NB4 (cell line): ENCODE results near the gene LAMB2.

Experiments used
- DNase-seq: peaks from one replicate; pipeline ENCODE4 v3.0.0; 2010; ENCODE audit warnings: low read depth
- H3K4me3 ChIP-seq: one replicate; pipeline ENCODE4 v1.5.1; 2011; ENCODE audit warnings: mild to moderate bottlenecking, low read depth, low read length, moderate library complexity
- CTCF ChIP-seq: IDR thresholded peaks from one replicate; pipeline ENCODE4 v1.5.1; 2012; ENCODE audit warnings: low read depth, low read length
- MAX ChIP-seq: IDR thresholded peaks from 2 replicates; pipeline ENCODE4 v1.6.1; 2011; ENCODE audit warnings: low read depth, low read length
- MYC ChIP-seq: IDR thresholded peaks from 2 replicates; pipeline ENCODE4 v1.6.1; 2011; ENCODE audit warnings: low read depth, low read length
- POLR2A ChIP-seq: IDR thresholded peaks from 2 replicates; pipeline ENCODE4 v1.6.1; 2011; ENCODE audit warnings: mild to moderate bottlenecking; ENCODE audit not compliant: insufficient read length; ENCODE audit errors: extremely low read depth

LAMB2 gene

GRCh38 chr3:49131040-49131439 lies 1.8 kb downstream of the LAMB2 start:
- no peak overlapping the region for H3K4me3 ChIP-seq
- TF ChIP-seq MAX (no peak), CTCF (no peak), MYC (no peak), POLR2A (no peak)
- no peak for DNase-seq

- DNase-seq = peak; percentile 26
- no peak overlapping the region for H3K4me3 ChIP-seq
Measured at GRCh38 chr3:49124991-49125670, 7.7 kb downstream of the LAMB2 start.

GRCh38 chr3:49124203-49124602 lies 8.6 kb downstream of the LAMB2 start:
- DNase-seq = no peak
- TF ChIP-seq MAX = no peak
- no peak for TF ChIP-seq CTCF
- TF ChIP-seq MYC = no peak
- no peak for TF ChIP-seq POLR2A
- H3K4me3 ChIP-seq = no peak overlapping the region

More at GRCh38 chr3:49124991-49125670, 7.7 kb downstream of the LAMB2 start:
- TF ChIP-seq POLR2A (no peak), CTCF (peak; percentile 39)

- DNase-seq = no peak
- H3K4me3 ChIP-seq = no peak overlapping the region
- no peak for TF ChIP-seq POLR2A
- no peak for TF ChIP-seq MYC
- no peak for TF ChIP-seq CTCF
- no peak for TF ChIP-seq MAX
Measured at GRCh38 chr3:49123687-49124086, 9.2 kb downstream of the LAMB2 start.

GRCh38 chr3:49122886-49123545 lies 9.8 kb downstream of the LAMB2 start:
- DNase-seq = no peak
- H3K4me3 ChIP-seq = no peak overlapping the region
- TF ChIP-seq MYC = no peak
- no peak for TF ChIP-seq POLR2A
- TF ChIP-seq CTCF = no peak
- TF ChIP-seq MAX = no peak
